HG02610 (cell line): ENCODE measurements around the gene FAM151A.

Experiments
- ATAC-seq: cut with Tn5 transposase; IDR thresholded peaks from one replicate; pipeline ENCODE4 v1.9.1; 2021; ENCODE audit warnings: mild to moderate bottlenecking, moderate library complexity; ENCODE audit not compliant: unreplicated experiment

FAM151A gene

DNA sequence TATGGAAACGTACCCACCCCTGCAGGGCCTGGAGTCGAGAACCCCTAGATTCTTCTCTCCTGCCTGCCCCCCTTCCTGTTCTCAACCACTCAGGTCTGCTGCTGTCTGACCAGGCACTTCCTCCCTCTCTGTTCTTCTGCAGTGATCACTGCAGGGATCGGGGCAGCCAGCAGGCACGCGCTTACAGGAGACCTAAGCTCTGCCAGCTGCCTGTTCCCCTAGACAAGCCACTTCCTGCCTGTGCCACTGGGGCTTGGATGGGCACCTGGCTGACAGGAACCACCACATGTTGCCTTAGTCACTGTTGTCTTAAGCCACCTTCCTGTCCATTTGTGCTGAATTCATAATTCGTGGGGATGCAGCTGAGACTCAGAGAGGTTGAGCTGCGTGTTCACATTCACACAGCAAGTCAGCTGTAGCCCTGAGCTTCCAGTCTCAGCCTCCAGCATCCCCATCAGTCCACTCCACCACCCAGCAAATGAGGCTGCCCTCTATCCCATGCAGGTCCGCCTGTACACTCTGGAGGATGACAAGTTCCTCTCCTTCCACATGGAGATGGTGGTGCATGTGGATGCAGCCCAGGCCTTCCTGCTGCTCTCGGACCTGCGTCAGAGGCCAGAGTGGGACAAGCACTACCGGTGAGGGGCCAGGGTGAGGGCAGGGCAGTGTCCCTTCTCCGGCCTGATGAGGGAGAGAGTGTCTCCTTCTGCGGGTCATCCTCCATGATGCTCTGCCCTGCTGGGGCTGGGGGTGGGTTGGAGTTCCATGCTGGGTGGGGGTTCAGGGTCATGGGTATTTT lies 18.6 kb downstream of the FAM151A start:
- ATAC-seq, result no peak

DNA sequence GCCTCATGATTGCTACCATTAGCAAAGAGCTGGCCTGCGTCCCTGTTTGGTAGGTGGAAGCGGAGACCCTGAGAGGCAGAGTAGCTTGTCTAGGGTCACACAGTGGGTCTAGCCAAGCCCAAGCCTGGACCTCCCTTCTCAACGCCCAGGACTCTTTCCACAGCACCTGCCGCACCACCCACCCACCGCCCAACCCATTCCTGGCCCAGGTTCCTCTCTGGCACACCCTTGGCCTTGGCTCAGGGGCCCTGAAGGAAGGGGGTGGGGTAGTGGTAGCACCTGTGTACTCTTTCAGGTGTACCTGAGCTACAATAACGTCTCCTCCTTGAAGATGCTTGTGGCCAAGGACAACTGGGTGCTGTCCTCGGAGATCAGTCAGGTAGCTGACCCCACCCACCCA lies 19.3 kb downstream of the FAM151A start:
- ATAC-seq, result no peak

DNA sequence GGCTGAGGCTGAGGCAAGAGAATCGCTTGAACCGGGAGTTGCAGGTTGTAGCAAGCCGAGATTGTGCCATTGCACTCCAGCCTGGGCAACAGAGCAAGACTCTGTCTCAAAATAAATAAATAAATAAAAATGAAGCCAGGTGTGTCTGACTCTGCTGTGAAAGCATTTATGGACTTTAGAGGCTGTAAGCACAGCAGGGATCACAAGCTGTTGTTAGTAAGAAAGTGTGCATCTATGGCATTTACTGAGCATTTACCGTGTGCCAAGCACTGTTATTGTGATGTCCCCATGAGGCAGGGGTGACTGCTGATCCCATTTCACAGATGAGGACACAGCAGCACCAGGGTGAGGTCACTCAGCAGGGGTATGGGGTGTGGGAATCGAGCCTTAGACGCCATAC lies 20.1 kb downstream of the FAM151A start:
- no peak for ATAC-seq

DNA sequence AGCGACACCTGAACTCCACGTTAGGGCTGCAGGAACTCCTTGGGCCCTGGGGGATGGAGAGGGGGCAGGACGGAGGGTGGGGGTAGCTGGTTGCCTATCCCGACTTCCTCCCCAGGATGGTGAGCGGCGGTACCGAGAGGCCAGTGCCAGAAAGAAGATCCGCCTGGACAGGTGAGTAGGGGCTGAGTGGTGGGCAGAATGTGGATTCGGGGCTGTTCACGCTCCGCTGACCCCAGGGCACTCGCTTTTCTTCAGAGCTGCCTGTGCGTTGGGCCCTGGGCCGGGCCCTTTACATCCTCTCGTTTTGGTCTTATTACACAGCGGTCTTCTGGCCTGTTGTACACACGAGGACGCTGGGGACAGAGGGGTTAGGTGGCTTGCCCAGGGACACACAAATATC lies 20.8 kb downstream of the FAM151A start:
- no peak for ATAC-seq

DNA sequence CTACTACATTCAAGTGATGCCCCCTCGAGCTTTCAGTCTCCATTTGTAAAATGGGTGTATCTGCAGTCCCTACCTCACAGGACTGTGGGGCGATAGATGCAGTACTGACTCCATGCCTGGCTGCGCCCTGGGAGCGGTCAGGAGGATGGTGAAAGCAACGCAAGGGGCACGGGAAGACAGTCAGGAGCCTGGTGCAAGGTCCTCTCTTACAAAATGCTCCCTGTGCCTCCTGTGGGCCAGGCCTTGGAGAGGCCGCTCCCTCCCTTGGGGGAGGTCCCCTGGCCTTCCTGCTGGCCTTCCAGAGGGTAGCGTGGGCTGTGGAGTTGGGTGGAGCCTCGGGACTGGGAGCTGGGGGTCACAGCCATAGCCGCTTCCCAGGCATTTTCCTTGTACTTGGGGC lies 21.6 kb downstream of the FAM151A start:
- ATAC-seq, result no peak

DNA sequence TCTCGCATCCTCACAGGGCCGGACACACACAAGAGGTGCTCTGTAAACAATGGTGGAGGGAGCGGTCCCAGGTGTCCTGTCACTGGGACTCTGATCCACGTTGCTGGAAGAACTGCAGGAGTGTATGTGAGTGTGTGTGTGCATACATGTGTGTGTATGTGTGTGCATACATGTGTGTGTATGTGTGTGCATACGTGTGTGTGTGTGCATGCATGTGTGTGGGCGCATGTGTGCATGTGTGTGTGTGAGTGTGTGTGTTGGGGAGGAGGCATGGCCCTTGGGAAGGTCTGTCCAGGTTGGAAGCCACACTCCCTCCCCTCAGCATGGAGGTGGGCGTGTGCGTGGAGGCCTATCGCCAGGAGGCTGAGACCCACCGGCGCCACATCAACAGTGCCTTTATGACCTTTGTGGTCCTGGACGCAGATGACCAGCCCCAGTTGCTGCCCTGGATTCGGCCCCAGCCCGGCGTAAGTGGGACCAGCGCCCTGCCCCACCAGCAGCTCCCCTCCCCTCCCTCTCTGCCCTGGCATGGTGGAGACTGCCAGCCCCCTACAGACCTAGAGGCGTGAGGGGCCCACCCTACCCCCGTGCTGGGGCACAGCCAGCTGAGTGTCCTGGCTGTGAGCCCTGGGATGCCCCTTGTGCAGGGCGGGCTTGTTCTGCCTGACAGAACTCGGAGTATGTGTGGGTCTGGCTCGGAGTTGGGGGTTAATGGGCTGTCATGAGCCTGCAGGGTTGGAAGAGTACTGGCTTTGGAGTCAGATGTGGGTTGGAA lies 22.2 kb downstream of the FAM151A start:
- ATAC-seq, result no peak

DNA sequence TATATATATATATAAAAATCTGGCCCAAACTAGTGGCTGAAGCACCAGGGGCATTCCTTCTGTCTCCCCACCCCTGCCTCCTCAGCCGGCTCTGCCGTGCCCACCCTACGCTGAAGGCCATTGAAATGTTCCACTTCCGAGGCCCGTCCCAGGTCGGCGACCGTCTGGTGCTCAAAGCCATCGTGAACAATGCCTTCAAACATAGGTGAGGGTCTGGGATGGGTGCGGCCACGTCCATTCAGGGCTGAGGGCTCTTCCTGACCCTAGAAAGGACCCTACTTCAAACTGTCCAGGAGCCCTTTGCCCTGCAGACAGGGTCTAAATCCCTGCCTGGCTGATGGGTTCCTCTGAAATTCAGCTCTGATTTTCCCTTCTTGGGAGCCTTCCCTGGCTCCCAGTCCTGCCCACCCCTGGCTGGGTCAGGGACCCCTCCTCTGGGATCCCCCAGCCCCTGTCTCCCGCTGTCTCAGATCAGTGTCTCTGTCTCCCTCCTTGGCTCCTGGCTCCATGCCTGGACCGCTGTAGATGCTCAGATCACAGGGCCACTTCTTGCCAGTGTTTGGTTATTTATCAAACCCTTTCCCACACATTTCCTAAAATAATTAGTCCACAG lies 24.0 kb downstream of the FAM151A start:
- no peak for ATAC-seq

DNA sequence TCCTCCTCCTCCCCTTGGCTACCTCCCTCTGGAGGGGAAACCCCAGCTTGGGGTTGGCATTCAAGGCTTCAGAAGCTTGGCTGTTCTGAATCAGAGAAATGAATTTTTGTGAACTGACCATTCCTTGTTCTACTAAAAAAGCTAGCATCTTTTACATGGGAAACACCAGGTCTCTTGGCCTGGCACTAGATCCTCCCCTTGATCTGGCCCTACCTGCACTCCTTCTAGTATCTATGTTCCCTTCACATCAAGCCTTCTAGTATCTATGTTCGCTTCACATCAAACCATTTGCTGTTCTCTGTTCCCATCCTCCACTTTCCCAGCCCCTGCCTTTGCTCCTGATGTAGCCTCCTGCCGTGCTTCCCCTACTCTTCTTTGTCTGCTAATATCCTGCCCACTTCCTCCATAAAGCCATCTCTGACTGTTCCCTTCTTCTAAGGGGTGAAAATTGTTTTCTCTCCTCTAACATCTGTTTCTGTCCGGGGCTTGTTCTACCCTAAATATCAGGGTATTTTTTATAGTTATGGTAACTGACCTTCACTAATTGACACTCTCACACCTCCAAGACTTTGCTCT lies 25.8 kb downstream of the FAM151A start:
- ATAC-seq, result no peak

DNA sequence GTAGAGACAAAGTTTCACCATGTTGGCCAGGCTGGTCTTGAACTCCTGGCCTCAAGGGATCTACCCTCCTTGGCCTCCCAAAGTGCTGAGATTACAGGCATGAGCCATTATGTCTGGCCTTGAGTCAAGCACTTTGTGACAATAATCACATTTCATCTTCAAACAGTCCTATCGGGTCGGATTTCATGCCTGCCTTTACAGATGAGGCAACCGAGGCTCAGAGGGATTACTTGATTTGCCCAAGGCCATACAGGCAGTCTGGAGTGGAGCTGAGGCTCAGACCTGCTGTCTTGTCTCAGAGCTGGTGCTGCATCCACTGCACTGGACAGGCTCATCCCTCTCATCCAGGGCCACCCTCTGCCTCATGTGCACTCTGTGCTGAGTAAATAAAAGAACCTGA lies 26.6 kb downstream of the FAM151A start:
- no peak for ATAC-seq

DNA sequence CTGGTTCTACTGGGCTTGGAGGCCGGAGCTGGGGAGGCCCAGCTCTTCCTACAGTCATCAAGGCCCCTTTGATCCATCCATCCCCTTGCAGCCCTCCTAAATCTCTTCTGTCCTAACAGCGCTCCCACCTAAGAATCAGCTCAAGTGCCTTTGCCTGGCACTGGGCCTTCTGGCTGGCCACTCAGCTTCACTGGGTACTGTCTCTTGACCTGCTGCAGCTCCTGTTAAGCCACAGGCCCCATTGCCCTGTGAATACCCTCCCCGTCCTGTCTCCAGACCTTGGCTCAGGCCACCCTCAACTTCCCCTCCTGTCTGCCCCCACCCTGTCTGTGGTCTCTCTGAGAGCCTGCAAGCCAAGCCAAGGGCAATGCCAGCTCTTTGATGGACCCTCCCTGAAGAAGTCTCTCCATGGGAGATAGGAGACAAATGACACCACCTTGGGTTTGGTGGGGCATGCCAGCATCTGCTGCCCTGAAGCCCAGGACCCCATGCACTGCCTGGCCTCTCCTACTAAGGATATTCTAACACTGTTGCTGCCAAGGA lies 27.3 kb downstream of the FAM151A start:
- no peak for ATAC-seq

DNA sequence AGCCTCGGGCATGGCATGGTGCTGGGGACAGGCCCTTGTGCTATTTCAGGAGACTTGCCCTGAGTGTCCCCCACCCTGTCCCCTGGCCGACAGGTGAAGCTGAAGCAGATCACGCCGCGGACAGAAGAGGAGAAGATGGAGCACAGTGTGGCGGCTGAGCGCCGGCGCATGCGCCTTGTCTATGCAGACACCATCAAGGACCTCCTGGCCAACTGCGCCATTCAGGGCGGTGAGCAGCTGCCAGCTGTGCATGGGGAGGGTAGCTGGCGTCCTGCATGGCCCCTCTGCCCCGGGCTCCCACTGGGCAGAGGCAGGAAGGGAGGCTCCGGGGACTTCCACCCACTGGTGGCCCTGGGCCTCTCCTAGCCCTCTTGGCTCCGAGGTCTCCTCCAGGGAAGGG lies 28.9 kb downstream of the FAM151A start:
- ATAC-seq, result no peak

DNA sequence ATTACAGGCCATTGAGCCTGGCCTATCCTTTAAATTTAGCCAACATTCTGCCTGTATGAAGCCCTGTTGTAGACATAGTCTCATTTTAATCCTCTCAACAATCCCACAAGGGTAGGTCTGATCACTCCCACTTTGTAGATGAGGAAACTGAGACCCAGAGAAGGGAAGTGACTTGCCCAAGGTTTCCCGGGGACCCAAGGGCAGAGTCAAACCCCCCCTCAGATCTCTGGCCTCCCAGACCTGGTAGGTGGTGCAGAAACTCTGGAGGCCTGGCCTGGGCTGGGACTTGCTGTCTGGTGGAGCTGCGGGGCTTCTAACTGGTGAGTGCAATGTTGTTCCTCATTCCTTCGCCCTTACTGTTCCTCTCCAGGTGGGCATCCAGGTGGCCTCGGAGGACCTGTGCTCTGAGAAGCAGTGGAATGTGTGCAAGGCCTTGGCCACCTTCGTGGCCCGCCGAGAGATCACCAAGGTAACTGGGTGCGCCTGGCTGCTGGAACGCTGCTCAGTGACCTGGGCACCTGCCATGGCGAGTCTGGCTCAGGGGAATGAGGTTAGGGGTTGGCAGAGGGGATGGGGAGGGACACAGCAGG lies 29.7 kb downstream of the FAM151A start:
- ATAC-seq, result no peak

DNA sequence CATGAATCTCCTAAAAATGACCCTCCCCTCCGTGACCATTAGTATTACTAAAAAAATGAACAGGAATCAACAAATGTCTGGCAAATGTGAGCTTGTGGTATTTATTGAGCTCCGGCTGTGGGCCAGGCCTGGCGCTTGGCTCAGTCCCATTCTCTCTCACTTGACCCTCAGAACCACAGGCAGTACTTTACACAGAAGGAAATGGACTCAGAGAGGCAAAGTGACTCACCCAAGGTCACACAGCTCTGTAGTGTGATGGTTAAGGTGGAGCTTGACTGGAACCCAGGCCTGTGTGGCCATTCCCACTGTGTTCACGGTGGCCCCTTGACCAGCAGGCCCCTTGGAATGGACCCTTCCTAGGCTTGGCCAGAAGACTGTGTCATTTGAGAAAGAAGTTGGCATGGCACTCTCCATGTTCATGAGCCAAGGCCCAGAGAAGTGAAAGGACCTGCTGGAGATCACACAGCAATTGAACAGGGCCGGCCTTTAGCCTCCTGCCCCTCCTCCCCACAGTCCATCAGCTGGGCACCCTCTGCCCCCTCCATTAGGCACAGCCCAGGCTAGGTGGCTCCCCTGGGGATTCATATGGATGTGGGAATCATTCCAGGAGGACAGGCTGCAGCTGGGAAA lies 32.1 kb downstream of the FAM151A start:
- no peak for ATAC-seq

DNA sequence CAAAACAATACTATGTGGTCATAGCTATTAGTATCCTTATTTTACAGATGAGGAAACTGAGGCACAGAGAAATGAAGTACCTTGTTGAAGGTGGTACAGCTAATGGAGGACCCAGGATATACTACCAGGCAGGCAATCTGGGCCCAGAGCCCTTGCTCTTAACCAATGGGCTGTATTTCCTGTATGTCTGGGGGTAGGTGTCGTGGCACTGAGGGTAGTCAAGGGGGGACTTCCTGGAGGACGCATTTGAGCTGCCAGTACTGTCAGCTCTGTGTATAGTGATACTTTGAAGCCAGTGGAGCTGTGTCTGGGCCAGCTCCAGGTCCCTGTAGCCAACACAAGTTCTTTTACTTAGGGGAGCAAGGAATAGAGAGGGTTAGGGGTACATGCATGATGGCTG lies 34.9 kb downstream of the FAM151A start:
- ATAC-seq, result no peak

DNA sequence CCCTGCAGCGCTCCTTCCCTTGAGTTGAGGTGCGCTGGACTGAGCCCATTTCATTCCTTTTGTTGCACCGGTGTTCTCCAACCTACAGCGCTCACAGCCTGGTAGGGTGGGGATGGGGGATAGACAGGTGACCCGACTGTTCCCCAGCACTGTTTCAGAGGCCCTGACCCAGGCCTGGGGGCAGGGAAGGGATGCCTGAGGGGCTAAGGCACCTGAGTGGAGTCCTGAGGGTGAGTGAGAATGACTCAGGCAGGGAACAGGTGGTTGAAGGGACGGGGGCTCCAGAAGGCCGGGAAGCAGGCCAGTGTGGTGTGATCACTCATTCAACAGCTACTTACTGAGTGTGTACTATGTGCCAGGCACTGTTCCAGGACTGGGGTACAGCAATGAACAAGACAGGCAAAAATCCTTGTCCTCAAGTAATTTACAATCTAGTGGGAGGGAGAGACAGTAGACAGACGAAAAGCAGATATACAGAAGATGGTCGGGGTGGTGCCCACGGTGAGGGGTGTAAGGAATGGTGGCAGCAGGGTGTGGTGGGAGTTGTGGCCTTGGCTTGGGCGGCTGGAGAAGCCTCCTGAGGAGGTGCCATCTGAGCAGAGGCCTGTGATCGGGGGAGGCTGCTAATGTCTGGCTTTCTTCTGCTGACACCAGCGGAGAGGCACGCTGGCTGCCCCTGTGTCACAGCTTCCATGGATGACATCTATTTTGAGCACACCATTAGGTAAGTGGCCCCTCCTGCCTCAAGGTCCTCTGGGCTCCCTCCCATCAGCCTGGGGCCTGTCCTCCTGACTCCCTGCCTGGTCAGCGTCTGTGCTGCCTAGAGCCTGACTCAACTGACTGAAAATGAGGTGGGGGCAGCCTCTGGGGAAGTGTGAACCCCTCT lies 37.9 kb downstream of the FAM151A start:
- no peak for ATAC-seq

DNA sequence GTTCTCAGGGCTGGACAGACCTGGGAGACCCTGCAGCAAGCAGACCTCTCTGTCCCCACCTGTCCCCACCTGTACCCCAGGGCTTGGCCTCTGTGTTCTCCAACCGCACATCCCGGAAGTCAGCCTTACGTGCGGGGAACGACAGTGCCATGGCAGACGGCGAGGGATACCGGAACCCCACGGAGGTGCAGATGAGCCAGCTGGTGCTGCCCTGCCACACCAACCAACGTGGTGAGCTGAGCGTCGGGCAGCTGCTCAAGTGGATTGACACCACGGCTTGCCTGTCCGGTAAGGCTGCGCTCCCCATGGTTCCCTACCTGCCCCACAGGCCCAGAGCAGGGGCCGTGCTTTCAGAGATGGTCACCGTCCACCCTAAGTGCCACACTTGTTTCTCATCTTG lies 38.8 kb downstream of the FAM151A start:
- ATAC-seq, result no peak

DNA sequence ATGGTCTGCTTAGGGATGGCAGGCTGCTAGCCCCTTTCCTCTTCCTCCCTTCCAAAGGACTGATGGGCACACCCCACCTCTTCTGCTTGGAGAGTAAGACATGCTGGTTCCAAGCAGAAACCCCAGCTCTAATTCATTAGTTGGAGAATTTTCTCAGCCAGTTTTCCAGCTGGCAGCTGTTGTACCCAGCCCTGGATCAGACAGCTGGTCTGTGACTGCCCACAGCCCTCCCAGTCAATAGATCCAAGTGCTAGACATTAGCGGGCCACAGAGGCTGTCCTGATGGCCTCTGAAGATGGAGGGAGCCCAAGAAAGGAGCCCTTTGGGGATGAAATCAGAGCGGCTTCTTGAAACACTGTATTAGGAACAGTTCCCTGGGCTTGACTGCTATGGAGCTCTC lies 39.5 kb downstream of the FAM151A start:
- ATAC-seq, result no peak

DNA sequence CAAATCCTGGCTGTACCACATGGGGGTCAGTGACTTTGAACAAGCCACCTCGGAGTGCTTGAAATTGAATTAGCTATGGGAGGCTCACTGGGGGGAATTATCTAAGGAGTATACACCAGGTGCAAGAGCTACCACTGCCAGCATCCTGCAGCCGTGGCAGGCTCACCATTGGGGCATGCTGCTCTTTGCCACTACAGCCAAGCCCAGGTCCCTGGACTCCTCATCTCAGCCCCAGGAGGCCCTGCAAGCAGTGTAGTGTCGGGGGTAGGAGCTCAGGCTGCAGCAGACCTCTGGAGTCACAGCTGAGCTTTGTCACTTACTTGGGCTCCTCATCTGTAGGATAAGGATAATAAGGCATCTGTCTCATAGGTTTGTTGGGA lies 40.0 kb downstream of the FAM151A start:
- no peak for ATAC-seq

DNA sequence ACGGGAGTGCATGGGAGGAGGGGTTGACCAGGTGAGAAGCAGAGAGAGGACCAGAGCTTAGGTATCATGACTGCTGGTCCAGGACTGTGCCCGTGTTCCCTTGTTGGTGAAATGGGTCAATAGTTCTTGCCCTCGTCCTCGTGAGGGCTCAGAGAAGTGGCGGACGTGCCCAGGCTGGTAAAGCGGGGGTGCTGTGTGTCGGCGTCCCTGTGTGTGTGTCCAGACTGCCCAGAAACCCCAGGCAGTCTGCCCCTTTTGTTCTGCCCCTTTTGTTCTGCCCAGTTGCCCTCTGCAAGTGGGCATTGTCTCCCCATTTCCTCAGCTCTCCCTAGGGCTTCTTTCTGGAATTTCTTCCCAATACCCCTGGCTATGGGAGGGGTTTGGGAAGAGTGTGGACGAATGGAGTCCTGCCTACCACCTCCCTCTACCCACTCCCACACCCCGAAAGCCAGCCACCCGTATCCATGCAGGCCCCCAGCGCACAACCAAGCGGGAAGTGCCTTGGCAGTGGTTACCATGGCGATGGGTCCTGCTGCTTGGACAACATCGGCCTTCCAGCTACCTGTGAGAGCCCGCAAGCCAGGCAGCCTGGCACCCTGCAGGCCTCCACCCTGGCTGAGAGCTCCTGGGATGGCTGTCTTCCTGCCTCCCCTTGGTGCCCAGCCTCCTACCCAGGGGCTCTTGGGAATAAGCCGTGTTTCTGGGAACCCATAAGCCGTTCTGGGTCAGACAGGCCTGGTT lies 40.6 kb downstream of the FAM151A start:
- no peak for ATAC-seq
